ENCODE data around the gene RBM47. TPM values are rescaled to one million over a fixed set of nuclear protein-coding genes. Genes with fewer than 3 reads are reported as not detected.

The RBM47 gene
- total RNA-seq, 1 donor = 6.2 TPM

DNA sequence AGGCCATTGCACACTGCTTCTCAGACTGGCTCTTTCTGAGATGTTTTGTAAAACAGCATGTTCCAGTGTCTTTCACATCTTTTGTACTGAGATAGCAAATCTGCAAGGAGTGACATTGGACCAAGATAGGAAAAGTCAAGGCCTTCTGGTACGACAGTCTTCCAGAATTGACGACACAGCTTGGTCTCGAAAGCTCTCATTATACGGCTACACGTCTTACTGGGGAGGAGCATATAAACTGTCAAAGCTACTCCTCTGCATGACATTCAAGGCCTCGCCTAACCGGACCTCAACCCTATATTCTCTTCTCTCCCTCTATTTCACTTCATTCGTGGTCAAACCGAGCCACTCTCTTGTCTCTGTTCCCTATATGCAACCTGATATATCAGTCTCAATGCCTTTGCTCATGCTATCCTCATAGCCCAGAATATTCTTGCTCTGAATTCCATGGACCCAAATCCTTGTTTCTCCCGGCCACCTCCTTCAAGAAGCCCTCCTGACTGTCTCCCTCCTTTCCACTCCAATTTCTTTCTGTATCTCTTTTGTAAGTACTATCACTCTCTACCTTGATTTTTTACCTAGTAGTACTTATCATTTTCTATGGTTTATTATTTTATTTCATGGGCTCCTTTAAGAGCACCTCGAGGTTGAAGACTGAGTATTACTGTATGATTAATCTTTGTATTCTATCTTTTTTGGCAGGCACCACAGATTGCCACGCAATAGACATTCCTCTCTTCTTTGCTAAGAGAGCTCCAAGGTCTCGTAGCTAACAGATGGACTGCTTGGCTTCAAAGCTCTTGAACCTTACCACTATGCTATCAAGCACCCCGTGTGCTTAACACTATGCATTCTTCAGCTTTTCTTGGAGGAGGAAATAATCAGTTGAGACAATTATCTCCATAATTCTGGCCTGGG lies 35.1 kb downstream of the RBM47 start:
- no peak for DNase-seq (ENCODE audit: low read depth in 2 of 3, low spot score in 2 of 3)

DNA sequence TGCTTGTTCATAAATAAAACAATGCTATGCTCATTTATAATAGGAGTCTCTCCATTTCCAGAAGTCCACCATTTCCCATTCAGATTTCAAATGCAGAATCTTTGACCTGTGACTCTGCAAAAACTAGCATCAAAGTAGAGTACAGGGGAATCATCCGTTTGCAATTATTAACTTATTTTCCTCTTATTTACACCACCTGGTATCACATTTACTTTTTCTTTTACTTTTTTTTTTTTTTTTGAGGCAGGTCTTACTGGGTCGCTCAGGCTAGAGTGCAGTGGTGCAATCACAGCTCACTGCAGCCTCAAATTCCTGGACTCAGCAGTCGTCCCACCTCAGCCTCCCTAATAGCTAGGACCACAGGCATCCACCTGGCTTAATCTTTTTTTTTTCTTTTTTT lies 37.6 kb downstream of the RBM47 start:
- DNase-seq (ENCODE audit: low read depth in 2 of 3, low spot score in 2 of 3) = no peak

DNA sequence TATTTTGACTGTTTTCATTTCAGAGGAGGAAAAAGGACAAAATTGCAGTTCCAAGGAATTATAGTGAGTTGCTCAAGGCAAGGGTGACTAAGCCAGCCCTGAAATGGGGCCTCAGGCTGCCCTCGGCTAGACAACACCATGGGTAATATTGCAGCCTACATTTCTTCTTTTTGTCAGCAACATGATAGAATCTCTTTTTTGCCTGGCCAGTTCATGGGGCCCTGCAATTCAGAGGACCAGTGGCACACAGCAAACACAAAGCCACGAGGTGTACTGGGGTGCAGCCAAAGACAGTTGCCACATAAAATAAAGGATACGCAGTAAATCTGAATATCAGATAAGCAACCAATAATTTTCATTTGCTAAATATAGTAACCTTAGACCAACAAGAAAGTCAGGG lies 41.8 kb downstream of the RBM47 start:
- DNase-seq (ENCODE audit: low read depth in 2 of 3, low spot score in 2 of 3) = no peak

- DNase-seq (ENCODE audit: low read depth in 2 of 3, low spot score in 2 of 3) = no peak
Measured at GRCh38 chr4:40587351-40587750, 42.3 kb downstream of the RBM47 start.

DNA sequence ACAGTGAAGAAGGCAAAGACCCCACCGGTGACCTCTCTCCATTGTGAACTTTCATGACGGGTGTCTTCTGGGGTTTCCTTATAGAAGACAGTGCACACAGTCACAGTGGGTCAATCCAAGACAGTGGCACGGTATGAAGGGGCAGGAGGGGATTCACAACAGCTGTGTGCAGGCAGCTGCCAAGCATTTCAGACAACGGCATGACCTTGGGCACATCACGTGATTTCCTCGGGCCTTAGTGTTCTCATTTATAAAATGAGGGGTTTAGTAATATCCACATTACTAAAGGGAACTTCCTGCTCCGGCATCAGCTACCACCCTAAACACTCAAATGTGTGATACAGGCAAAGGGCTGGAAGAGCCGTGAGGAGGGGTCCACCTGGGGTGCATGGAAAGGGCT lies 42.9 kb downstream of the RBM47 start:
- no peak for DNase-seq (ENCODE audit: low read depth in 2 of 3, low spot score in 2 of 3)

DNA sequence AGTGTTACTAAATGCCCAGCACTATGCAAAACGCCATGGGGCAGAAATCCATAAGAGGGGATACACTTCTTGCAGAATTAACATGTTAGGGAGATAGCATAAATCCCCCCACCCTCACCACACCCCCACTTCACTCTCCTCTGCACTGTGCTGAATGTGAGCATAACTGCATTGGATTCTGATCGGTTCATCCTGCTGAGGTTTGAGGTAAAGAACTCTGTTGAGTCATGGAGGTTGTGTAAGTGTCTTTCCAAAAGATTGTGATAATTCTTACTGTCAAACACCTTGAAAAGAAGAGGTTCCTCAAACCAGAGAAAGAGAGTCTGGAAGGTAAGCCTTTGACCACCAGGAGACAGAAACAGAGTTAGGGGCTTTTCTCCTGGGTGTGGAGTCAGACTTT lies 43.6 kb downstream of the RBM47 start:
- DNase-seq (ENCODE audit: low read depth in 2 of 3, low spot score in 2 of 3) = no peak

DNA sequence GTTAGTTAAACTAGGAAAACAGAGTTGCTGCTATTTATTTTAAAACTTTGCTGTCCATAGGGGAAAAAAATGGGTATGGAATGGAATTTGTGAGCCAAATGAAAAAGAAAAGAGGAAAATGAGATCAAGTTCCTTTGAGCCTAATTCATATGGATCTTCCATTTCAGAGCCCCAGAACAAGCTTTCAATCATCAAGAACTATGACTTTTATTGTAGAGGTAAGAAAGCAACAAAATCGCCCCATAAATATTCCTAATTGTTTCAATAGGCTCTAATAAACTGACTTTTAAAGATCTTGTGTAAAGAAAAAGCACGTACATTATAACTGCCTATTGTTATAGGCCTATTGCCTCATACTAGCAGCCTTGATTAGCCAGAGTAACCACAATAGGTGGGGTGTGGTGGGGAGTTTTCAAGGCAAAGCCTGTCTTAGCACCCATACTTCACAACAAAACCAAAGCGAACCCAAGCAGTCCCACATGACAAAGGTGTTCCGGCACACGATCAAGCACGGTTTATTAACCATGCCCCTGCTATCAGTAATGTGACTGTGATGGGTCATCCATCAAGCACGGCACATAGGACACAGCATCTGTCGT lies 44.4 kb downstream of the RBM47 start:
- DNase-seq (ENCODE audit: low read depth in 2 of 3, low spot score in 2 of 3) = no peak

- no peak for DNase-seq (ENCODE audit: low read depth in 2 of 3, low spot score in 2 of 3)
Measured at GRCh38 chr4:40584517-40585141, 45.0 kb downstream of the RBM47 start.

- DNase-seq (ENCODE audit: low read depth in 2 of 3, low spot score in 2 of 3) = no peak
Measured at GRCh38 chr4:40583850-40584439, 45.7 kb downstream of the RBM47 start.

GRCh38 chr4:40582413-40582812 lies 47.3 kb downstream of the RBM47 start:
- DNase-seq (ENCODE audit: low read depth in 2 of 3, low spot score in 2 of 3) = no peak

- no peak for DNase-seq (ENCODE audit: low read depth in 2 of 3, low spot score in 2 of 3)
Measured at GRCh38 chr4:40581254-40582140, 48.2 kb downstream of the RBM47 start.

DNA sequence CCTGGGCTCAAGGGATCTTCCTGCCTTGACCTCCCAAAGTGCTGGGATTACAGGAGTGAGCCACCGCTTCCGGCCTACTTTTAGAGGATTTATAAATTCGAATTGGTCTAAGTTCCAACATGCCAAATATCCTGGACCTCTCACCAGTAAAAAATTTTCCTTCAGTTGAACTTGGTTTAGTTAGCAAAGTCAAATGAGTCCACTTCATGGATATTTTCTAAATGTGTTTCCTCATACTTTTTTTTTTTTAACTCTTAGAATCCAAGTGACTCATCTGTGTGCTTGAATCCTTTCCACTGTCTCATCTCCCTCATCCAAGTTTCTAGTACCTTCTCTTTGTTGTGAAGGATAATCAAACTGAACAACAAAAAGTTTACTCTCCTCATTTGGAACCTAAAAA lies 49.7 kb downstream of the RBM47 start:
- no peak for DNase-seq (ENCODE audit: low read depth in 2 of 3, low spot score in 2 of 3)

DNA sequence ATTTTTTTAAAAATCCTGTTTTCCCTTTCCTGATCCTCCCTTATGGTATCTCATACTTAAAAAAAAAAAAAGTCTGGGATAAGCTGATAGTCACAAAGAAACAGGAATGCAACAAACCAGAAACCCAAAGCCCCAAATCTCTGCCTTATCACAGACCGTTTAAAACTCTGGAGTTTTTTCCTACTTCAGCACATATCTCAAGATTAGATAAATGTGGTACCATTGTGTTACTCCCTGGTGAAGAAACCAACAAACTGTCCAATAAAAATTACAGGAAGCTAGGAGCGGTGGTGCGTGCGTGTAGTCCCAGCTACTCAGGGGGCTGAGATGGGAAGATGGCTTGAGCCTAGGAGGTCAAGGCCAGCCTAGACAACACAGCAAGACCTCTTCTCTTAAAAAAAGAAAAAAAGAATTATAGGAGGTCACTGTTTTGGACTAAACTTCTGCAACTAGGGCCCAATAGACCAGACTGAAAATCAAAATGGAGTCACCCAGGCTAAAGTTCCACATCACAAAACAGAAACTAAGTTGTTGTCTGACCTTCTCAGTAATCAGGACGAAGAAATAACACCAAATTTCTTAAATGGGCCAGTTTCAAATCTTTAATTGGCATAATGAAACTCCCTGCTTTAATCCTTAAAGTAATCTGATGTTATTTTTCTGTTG lies 51.9 kb downstream of the RBM47 start:
- no peak for DNase-seq (ENCODE audit: low read depth in 2 of 3, low spot score in 2 of 3)

GRCh38 chr4:40576651-40577480 lies 52.8 kb downstream of the RBM47 start:
- DNase-seq (ENCODE audit: low read depth in 2 of 3, low spot score in 2 of 3) = peak in 2 of 3 donors; percentile 88 to 93

- no peak for DNase-seq (ENCODE audit: low read depth in 2 of 3, low spot score in 2 of 3)
Measured at GRCh38 chr4:40575846-40576245, 53.8 kb downstream of the RBM47 start.

DNA sequence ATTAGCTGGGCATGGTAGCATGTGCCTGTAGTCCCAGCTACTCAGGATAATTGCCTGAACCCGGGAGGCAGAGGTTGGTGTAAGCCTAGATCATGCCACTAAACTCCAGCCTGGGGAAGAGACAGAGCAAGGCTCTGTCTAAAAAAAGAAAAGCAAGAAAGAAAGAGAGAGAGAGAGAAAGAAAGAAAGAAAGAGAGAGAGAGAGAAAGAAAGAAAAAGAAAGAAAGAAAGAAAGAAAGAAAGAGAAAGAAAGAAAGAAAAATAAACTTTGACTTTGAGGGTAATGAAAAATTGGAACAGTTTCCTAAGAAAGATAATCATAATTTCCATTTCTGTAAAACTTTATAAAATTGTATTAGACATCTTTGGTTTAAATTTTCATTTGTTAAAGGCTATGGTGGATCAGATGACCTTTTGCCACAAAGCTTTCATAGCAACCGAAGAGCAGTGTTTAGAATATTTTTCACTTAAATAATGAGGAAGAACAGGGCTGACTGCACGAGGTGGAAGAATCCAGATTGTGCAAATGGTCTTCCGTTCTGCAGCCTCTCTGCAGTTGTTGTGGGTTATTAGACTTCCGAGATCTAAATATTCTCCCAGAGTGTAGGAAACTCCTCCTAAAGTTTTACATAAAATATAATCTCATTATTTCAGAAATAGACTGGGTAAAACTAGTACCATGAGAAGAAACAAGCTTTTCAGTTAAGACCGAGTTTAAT lies 55.9 kb downstream of the RBM47 start:
- DNase-seq (ENCODE audit: low read depth in 2 of 3, low spot score in 2 of 3) = peak in 2 of 3 donors; percentile 48 to 59

- DNase-seq (ENCODE audit: low read depth in 2 of 3, low spot score in 2 of 3) = no peak
Measured at GRCh38 chr4:40572692-40573310, 56.9 kb downstream of the RBM47 start.

DNA sequence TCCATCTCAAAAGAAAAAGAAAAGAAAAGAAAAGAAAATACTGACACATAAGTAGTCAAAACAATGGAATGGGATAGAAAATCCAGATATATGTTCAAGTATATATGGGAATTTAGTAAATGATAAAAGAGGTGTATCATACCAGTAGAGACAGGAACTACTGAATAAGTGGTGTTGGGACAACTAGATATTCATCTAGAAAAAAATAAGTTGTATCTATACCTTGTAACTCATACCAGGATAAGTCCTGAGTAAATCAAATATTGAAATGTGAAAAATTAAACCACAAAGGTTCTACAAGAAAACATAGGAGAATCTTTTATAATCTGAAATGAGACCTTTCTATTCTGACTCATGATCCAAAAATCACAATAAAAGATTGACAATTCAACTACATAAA lies 58.5 kb downstream of the RBM47 start:
- no peak for DNase-seq (ENCODE audit: low read depth in 2 of 3, low spot score in 2 of 3)

Data from hematopoietic multipotent progenitor cell (in vitro differentiated cells).